Measurements from ENCODE around the gene PPP2R3B. TPM values are rescaled to one million over a fixed set of nuclear protein-coding genes. Genes with fewer than 3 reads are reported as not detected.

Gene PPP2R3B
- total RNA-seq, 1 experiment from 2014 or later, result 13.7 TPM

DNA sequence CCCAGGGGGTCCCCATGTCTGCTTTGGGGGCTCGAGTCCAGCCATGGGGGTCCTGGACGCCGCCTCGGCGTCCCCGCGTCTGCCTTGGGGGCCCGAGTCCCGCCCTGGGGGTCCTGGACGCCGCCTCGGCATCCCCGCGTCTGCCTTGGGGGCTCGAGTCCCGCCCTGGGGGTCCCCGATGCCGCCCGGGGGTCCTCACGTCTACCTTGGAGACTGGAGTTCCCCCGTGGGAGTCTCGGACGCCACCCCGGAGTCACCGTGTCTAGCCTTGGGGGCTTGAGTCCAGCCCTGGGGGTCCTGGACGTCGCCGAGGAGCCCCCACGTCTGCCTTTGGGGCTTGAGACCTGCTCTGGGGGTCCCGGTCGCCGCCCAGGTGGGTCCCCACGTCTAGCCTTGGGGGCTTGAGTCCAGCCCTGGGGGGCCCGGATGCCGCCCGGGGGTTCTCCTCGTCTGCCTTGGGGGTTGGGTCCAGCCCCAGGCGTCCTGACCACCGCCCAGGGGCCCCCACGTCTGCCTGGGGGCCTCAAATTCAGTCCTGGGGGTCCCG, 67.1 kb downstream of the PPP2R3B start:
- H3K9me3 Mint-ChIP-seq (ENCODE audit: unreplicated experiment), result no peaks in the 10 kb centered on the region
- DNase-seq (ENCODE audit: unreplicated experiment), result no peak
- CTCF ChIA-PET, result no interaction called here
- peak overlapping the region; percentile 72 for H3K4me3 Mint-ChIP-seq (ENCODE audit: unreplicated experiment)
- BruUV-seq (replicated peaks), result no TSS peak
- peaks cover 7% of the 10 kb centered on the region for H3K4me1 Mint-ChIP-seq (ENCODE audit: insufficient read depth, unreplicated experiment)
- peaks cover 32% of the 10 kb centered on the region for H3K36me3 Mint-ChIP-seq (ENCODE audit: insufficient read depth, unreplicated experiment)
- TF ChIP-seq, protein P1, sequence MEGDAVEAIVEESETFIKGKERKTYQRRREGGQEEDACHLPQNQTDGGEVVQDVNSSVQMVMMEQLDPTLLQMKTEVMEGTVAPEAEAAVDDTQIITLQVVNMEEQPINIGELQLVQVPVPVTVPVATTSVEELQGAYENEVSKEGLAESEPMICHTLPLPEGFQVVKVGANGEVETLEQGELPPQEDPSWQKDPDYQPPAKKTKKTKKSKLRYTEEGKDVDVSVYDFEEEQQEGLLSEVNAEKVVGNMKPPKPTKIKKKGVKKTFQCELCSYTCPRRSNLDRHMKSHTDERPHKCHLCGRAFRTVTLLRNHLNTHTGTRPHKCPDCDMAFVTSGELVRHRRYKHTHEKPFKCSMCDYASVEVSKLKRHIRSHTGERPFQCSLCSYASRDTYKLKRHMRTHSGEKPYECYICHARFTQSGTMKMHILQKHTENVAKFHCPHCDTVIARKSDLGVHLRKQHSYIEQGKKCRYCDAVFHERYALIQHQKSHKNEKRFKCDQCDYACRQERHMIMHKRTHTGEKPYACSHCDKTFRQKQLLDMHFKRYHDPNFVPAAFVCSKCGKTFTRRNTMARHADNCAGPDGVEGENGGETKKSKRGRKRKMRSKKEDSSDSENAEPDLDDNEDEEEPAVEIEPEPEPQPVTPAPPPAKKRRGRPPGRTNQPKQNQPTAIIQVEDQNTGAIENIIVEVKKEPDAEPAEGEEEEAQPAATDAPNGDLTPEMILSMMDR (IDR thresholded peaks at IDR 0.05; ENCODE audit: unreplicated experiment), result no peak
- POLR2A ChIA-PET, result no interaction called here
- H3K27me3 Mint-ChIP-seq (ENCODE audit: insufficient read depth, unreplicated experiment), result no peaks in the 10 kb centered on the region
- intact Hi-C loops (cut with micrococcal nuclease), result loop anchor here (5.0 kb wide), 1 partner anchor 838 kb away; no protein-coding TSS in a partner anchor
- peak overlapping the region; percentile 65 for H3K27ac Mint-ChIP-seq (ENCODE audit: low read depth, unreplicated experiment)

DNA sequence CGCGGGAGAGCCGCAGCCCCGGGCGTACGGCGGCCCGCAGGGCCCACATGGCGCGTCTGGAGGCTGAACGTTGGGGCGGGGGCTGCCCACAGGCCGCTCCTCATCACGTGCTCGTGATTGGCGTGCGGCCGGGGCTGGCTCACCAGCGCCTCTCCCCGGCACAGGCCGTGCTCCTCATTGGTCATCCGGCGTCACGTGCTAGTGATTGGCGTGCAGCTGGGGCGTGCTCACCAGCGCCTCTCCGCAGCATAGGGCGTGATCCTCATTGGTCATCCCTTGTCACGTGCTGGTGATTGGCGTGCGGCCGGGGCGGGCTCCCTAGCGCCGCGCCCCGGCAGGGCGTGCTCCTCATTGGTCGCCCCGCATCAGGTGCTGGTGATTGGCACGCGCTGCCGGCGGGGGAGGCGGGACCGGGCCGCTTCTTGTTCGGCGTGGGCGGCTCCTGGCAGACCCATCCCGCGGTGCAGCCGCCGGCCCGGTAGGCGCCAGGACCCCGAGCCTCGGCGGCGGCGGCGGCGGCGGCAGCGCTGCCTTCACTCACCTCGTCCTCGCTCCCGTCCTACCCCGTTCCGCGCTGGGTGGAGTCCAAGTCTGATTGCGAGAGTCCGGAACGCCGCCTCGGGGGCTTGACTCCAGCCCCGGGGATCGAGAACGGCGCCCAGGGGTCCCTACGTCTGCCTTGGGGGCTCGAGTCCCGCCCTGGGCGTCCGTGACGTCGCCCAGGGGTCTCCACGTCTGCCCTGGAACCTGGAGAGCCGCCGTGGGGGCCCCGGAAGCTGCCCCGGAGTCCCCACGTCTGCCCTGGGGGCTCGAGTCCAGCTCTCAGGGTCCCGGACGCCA, 67.7 kb downstream of the PPP2R3B start, which contains the start of gene GTPBP6:
TSS of gene GTPBP6 (minus strand) at position 58 of the 840 bp plus-strand sequence. CDS start at position 49, 9 bp downstream.
- BruUV-seq (replicated peaks), result TSS peak; percentile 47
- TF ChIP-seq, protein P1 (IDR thresholded peaks at IDR 0.05; ENCODE audit: unreplicated experiment), result no peak
- Mint-ChIP-seq H3K27ac (ENCODE audit: low read depth, unreplicated experiment) (peak within 1 kb of the TSS; percentile 65), H3K9me3 (ENCODE audit: unreplicated experiment) (no peaks in the 10 kb centered on the region), H3K4me1 (ENCODE audit: insufficient read depth, unreplicated experiment) (peaks cover 7% of the 10 kb centered on the region), H3K27me3 (ENCODE audit: insufficient read depth, unreplicated experiment) (no peaks in the 10 kb centered on the region), H3K36me3 (ENCODE audit: insufficient read depth, unreplicated experiment) (peaks cover 38% of the 10 kb centered on the region), H3K4me3 (ENCODE audit: unreplicated experiment) (peak within 1 kb of the TSS; percentile 72)
- peak; percentile 99 for DNase-seq (ENCODE audit: unreplicated experiment)
- CTCF ChIA-PET, result no interaction called here
- POLR2A ChIA-PET, result no interaction called here
- intact Hi-C loops (cut with micrococcal nuclease), result no loop called here

GRCh38 chrX:318068-318738, 68.5 kb downstream of the PPP2R3B start:
- Mint-ChIP-seq H3K4me3 (ENCODE audit: unreplicated experiment) (peak overlapping the region; percentile 72), H3K36me3 (ENCODE audit: insufficient read depth, unreplicated experiment) (peaks cover 38% of the 10 kb centered on the region), H3K27me3 (ENCODE audit: insufficient read depth, unreplicated experiment) (no peaks in the 10 kb centered on the region), H3K9me3 (ENCODE audit: unreplicated experiment) (no peaks in the 10 kb centered on the region), H3K27ac (ENCODE audit: low read depth, unreplicated experiment) (peak overlapping the region; percentile 65), H3K4me1 (ENCODE audit: insufficient read depth, unreplicated experiment) (peaks cover 2% of the 10 kb centered on the region)
- ChIA-PET CTCF (no interaction called here), POLR2A (no interaction called here)
- DNase-seq (ENCODE audit: unreplicated experiment), result peak; percentile 99
- TF ChIP-seq, protein P1 (IDR thresholded peaks at IDR 0.05; ENCODE audit: unreplicated experiment), result no peak
- intact Hi-C loops (cut with micrococcal nuclease), result no loop called here
- no TSS peak for BruUV-seq (replicated peaks)

GRCh38 chrX:317424-318067, 69.2 kb downstream of the PPP2R3B start:
- no TSS peak for BruUV-seq (replicated peaks)
- peaks cover 40% of the 10 kb centered on the region for H3K36me3 Mint-ChIP-seq (ENCODE audit: insufficient read depth, unreplicated experiment)

More at GRCh38 chrX:317424-318067, 69.2 kb downstream of the PPP2R3B start:
- Mint-ChIP-seq H3K27me3 (ENCODE audit: insufficient read depth, unreplicated experiment) (no peaks in the 10 kb centered on the region), H3K4me3 (ENCODE audit: unreplicated experiment) (peak overlapping the region; percentile 72), H3K4me1 (ENCODE audit: insufficient read depth, unreplicated experiment) (no peaks in the 10 kb centered on the region), H3K27ac (ENCODE audit: low read depth, unreplicated experiment) (peak overlapping the region; percentile 65), H3K9me3 (ENCODE audit: unreplicated experiment) (no peaks in the 10 kb centered on the region)
- no peak for DNase-seq (ENCODE audit: unreplicated experiment)
- POLR2A ChIA-PET, result no interaction called here
- CTCF ChIA-PET, result no interaction called here
- intact Hi-C loops (cut with micrococcal nuclease), result no loop called here
- TF ChIP-seq, protein P1 (IDR thresholded peaks at IDR 0.05; ENCODE audit: unreplicated experiment), result no peak
